NB4 (cell line): Measurements from ENCODE around the gene THPO.

Experiments
- DNase-seq: peaks from one replicate; pipeline ENCODE4 v3.0.0; 2010; ENCODE audit warnings: low read depth
- H3K4me3 ChIP-seq: one replicate; pipeline ENCODE4 v1.5.1; 2011; ENCODE audit warnings: mild to moderate bottlenecking, low read depth, low read length, moderate library complexity
- MYC ChIP-seq: IDR thresholded peaks from 2 replicates; pipeline ENCODE4 v1.6.1; 2011; ENCODE audit warnings: low read depth, low read length
- POLR2A ChIP-seq: IDR thresholded peaks from 2 replicates; pipeline ENCODE4 v1.6.1; 2011; ENCODE audit warnings: mild to moderate bottlenecking; ENCODE audit not compliant: insufficient read length; ENCODE audit errors: extremely low read depth
- TF ChIP-seq, protein P1 (sequence below): IDR thresholded peaks from 2 replicates; pipeline ENCODE4 v1.6.1; 2011; ENCODE audit warnings: low read depth, low read length
- TF ChIP-seq, protein P2 (sequence below): IDR thresholded peaks from one replicate; pipeline ENCODE4 v1.5.1; 2012; ENCODE audit warnings: low read depth, low read length

Gene THPO

DNA sequence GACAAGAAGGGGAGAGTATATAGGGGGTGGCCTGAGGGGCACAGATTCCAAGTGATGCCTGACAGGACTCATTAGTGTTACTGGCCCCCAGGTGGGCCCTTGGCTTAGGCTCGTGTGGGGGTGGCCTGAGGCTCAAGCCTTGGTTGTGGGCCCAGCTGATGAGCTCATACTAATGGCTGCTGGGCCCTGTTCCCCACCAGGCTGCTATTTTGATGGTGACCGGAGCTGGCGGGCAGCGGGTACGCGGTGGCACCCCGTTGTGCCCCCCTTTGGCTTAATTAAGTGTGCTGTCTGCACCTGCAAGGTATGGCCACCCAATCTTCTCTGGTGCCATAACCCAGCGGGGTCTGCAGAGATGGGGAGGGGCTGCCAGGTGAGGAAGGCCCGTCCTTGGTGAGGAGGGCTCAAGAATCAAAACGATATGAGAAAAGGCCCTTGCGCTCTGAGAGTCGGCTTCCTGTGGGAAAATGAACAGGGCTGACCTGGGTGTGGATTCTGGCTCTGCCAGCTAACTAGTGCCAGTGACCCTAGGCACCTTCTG is 9.2 kb upstream of the THPO start:
- TF ChIP-seq, protein P1, sequence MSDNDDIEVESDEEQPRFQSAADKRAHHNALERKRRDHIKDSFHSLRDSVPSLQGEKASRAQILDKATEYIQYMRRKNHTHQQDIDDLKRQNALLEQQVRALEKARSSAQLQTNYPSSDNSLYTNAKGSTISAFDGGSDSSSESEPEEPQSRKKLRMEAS: no peak
- no peak for TF ChIP-seq POLR2A
- TF ChIP-seq, protein P2, sequence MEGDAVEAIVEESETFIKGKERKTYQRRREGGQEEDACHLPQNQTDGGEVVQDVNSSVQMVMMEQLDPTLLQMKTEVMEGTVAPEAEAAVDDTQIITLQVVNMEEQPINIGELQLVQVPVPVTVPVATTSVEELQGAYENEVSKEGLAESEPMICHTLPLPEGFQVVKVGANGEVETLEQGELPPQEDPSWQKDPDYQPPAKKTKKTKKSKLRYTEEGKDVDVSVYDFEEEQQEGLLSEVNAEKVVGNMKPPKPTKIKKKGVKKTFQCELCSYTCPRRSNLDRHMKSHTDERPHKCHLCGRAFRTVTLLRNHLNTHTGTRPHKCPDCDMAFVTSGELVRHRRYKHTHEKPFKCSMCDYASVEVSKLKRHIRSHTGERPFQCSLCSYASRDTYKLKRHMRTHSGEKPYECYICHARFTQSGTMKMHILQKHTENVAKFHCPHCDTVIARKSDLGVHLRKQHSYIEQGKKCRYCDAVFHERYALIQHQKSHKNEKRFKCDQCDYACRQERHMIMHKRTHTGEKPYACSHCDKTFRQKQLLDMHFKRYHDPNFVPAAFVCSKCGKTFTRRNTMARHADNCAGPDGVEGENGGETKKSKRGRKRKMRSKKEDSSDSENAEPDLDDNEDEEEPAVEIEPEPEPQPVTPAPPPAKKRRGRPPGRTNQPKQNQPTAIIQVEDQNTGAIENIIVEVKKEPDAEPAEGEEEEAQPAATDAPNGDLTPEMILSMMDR: no peak
- no peak for TF ChIP-seq MYC
- DNase-seq: no peak
- H3K4me3 ChIP-seq: no peak overlapping the region

DNA sequence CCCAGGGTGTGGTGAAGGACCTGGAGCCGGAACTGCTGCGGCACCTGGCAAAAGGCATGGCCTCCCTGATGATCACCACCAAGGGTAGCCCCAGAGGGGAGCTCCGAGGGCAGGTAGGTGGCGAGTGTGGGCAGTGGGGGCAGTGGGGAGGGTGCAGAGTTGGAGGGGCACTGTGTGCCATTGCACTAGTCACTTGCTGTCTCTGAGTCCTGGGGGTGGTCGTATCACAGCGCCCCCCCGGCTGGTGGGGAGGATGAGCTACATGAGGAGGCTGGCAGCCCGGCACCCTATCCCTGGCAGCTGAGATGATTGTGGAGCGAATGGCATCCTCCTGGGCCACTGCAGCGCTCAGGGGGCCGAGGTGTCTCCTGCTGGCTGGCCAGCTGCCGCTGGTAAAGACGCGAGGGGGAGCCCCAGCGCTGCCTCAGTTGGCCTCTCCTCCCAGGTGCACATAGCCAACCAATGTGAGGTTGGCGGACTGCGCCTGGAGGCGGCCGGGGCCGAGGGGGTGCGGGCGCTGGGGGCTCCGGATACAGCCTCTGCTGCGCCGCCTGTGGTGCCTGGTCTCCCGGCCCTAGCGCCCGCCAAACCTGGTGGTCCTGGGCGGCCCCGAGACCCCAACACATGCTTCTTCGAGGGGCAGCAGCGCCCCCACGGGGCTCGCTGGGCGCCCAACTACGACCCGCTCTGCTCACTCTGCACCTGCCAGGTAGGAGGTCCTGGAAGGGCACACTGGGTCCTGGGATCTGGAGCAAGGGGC is 8.2 kb upstream of the THPO start:
- TF ChIP-seq, protein P2: no peak
- TF ChIP-seq MYC (no peak), POLR2A (no peak)
- TF ChIP-seq, protein P1: no peak
- no peak for DNase-seq
- H3K4me3 ChIP-seq: no peak overlapping the region

DNA sequence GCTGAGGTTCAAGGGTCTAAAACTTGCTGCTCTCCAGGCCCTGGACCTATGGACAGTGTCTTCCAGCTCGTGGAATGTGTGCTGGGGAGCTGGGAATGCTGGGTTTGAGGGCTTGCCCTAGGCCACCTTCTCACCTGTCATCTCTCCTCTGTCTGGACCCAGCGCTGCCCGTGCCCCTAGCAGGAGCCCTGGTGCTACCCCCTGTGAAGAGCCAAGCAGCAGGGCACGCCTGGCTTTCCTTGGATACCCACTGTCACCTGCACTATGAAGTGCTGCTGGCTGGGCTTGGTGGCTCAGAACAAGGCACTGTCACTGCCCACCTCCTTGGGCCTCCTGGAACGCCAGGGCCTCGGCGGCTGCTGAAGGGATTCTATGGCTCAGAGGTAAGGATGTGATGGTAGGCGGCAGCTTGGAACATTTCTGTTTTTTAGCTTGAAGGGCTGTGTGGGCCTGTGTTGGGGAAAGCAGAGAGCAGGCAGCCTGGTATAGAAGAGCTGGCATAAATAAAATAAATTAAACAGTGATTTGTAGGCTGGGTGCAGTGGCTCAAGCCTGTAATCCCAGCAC is 6.9 kb upstream of the THPO start:
- TF ChIP-seq, protein P1: no peak
- no peak for TF ChIP-seq POLR2A
- TF ChIP-seq, protein P2: no peak
- no peak for TF ChIP-seq MYC
- H3K4me3 ChIP-seq: no peak overlapping the region
- no peak for DNase-seq

DNA sequence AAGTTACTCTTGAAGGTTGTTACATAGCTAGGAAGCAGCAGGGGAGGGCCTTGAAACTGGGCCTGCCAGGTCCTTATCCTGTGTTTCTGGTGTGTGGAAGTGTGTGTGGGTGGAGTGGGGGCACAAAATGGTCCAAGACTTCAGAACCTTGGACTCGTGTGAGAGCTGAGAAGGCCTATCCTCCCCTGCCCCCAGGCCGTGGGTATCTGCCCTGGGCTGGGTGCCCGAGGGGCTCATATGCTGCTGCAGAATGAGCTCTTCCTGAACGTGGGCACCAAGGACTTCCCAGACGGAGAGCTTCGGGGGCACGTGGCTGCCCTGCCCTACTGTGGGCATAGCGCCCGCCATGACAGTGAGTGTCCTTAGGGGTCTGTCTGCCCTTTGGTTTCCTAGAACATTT is 6.3 kb upstream of the THPO start:
- no peak for DNase-seq
- TF ChIP-seq POLR2A (no peak), MYC (no peak)
- TF ChIP-seq, protein P2: no peak
- TF ChIP-seq, protein P1: no peak
- H3K4me3 ChIP-seq: no peak overlapping the region

DNA sequence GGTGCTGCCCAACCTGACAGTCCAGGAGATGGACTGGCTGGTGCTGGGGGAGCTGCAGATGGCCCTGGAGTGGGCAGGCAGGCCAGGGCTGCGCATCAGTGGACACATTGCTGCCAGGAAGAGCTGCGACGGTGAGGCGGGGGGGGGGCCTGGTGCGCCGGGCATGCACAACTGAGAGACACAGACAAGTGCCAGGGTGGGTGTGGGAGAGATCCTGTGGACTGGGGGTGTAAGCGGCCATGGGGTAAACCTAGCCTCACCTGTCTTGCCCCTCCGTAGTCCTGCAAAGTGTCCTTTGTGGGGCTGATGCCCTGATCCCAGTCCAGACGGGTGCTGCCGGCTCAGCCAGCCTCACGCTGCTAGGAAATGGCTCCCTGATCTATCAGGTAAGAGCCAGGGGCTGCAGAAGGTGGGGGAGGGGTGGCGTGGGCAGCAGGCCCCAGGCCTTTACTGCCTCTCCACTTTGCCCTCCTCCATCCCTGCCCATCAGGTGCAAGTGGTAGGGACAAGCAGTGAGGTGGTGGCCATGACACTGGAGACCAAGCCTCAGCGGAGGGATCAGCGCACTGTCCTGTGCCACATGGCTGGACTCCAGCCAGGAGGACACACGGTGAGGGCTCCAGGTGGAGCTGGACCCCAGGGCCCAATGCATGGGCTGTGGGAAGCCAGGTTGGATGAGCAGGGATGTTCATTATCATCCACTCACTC is 5.2 kb upstream of the THPO start:
- TF ChIP-seq MYC (no peak), POLR2A (no peak)
- TF ChIP-seq, protein P1: no peak
- TF ChIP-seq, protein P2: no peak
- H3K4me3 ChIP-seq: no peak overlapping the region
- no peak for DNase-seq
